ENCODE results near the gene AIM2. TPM values are rescaled to one million over a fixed set of nuclear protein-coding genes. Genes with fewer than 3 reads are reported as not detected.

The AIM2 gene
- total and polyA plus RNA-seq, 2 of the 13 experiments (the other 11 are each of a cell fraction or from before 2014, with no cell fraction given): not detected

GRCh38 chr1:159122005-159122621, 45.5 kb upstream of the AIM2 start (continued):
- TF ChIP-seq ZNF609 (CRISPR knock-in tag; IDR thresholded peaks at IDR 0.05; ENCODE audit: borderline replicate concordance) (no peak), ZNF576 (CRISPR knock-in tag; IDR thresholded peaks at IDR 0.05) (no peak), HOXD1 (CRISPR knock-in tag; IDR thresholded peaks at IDR 0.05) (no peak), U2AF1 (optimal IDR thresholded peaks at IDR 0.05; ENCODE audit: low read depth, low read length) (no peak), RXRA (CRISPR knock-in tag; IDR thresholded peaks at IDR 0.05) (no peak)

GRCh38 chr1:159121526-159121925, 45.0 kb upstream of the AIM2 start:
- no peak overlapping the region for H3K27ac ChIP-seq (ENCODE audit: extremely low read length, insufficient read depth, low read length)
- 5% methylated on average over 1 of the region's 1 CpG for WGBS (ENCODE audit: low lambda C conversion rate)
- H3K27me3 ChIP-seq (ENCODE audit: control insufficient read depth in 1 of 2, insufficient read depth in 2 of 2, low read length in 2 of 2): peaks cover 0 to 8% of the 10 kb centered on the region in 2 experiments; a peak in 2 of 5 replicates
- no peaks in the 10 kb centered on the region for H3K79me2 ChIP-seq (ENCODE audit: insufficient read depth, low read length)
- intact Hi-C loops (cut with micrococcal nuclease; ENCODE audit: unreplicated experiment): loop anchor here (10.0 kb wide), 1 partner anchor 483 kb away; no protein-coding TSS in a partner anchor
- no peak overlapping the region for H2AFZ ChIP-seq (ENCODE audit: low read length)
- H3K36me3 ChIP-seq (replicated peaks in 1 of 2; ENCODE audit: control insufficient read depth in 1 of 2, insufficient read depth in 2 of 2, low read length in 2 of 2): no peaks in the 10 kb centered on the region
- POLR2A ChIA-PET: no interaction called here
- FAIRE-seq: no peak
- no peaks in the 10 kb centered on the region for H3K9me3 ChIP-seq (ENCODE audit: low read length)
- H4K20me1 ChIP-seq (ENCODE audit: insufficient read depth, low read length): no peaks in the 10 kb centered on the region
- ATAC-seq: no peak
- no peak for DNase-seq (ENCODE audit: low spot score)
- CTCF ChIA-PET (ENCODE audit: low intra/inter-chr PET ratio, low total read pairs): no interaction called here
- no peak overlapping the region for H3K4me2 ChIP-seq (ENCODE audit: low read depth, low read length)
- BruUV-seq (replicated peaks): no TSS peak
- in situ Hi-C loops (cut with HindIII; ENCODE audit: extremely low pct_ligation_motif_present, low pct_unique_long_range_greater_than_20kb): no loop called here
- no peak overlapping the region for H3K4me3 ChIP-seq (replicated peaks in 1 of 3; ENCODE audit: insufficient read depth in 1 of 3, low read depth in 2 of 3, low read length in 3 of 3)
- no peak overlapping the region for H3K9ac ChIP-seq (ENCODE audit: insufficient read depth, low read depth, low read length)
- no peaks in the 10 kb centered on the region for H3K4me1 ChIP-seq (ENCODE audit: insufficient read depth, low read length)
- TF ChIP-seq ZFP36L2 (CRISPR knock-in tag; IDR thresholded peaks at IDR 0.05) (no peak), DRAP1 (CRISPR knock-in tag; IDR thresholded peaks at IDR 0.05) (no peak), PITX1 (CRISPR knock-in tag; IDR thresholded peaks at IDR 0.05) (no peak), SKI (IDR thresholded peaks at IDR 0.05; ENCODE audit: partially characterized antibody) (no peak), ZNF263 (CRISPR knock-in tag; IDR thresholded peaks at IDR 0.05) (no peak), ZNF24 (IDR thresholded peaks at IDR 0.05) (no peak), ZNF282 (IDR thresholded peaks at IDR 0.05; ENCODE audit: partially characterized antibody) (no peak), HINFP (CRISPR knock-in tag; IDR thresholded peaks at IDR 0.05; ENCODE audit: low read depth) (no peak), CAMTA2 (CRISPR knock-in tag; IDR thresholded peaks at IDR 0.05; ENCODE audit: borderline replicate concordance) (no peak), ZNF530 (CRISPR knock-in tag; IDR thresholded peaks at IDR 0.05; ENCODE audit: low read depth) (no peak), TFAP4 (IDR thresholded peaks at IDR 0.05; ENCODE audit: borderline replicate concordance, low read depth) (no peak)
